ENCODE measurements around the gene RBM38.

Gene RBM38

GRCh38 chr20:57374931-57375651 lies 16.1 kb upstream of the RBM38 start:
- no peak for DNase-seq

GRCh38 chr20:57375652-57376230 lies 15.5 kb upstream of the RBM38 start:
- DNase-seq = no peak

GRCh38 chr20:57377350-57377749 lies 13.8 kb upstream of the RBM38 start:
- no peak for DNase-seq

- no peak for DNase-seq
These were observed 13.1 kb upstream of the RBM38 start for GRCh38 chr20:57378107-57378506.

- no peak for DNase-seq
These were observed 12.4 kb upstream of the RBM38 start for GRCh38 chr20:57378646-57379262.

GRCh38 chr20:57379263-57379647 lies 11.9 kb upstream of the RBM38 start:
- DNase-seq = no peak

GRCh38 chr20:57380081-57380750 lies 11.0 kb upstream of the RBM38 start:
- no peak for DNase-seq

- DNase-seq = peak; percentile 26
These were observed 9.3 kb upstream of the RBM38 start for GRCh38 chr20:57381596-57382503.

- DNase-seq = no peak
These were observed 8.7 kb upstream of the RBM38 start for GRCh38 chr20:57382516-57382915.

- no peak for DNase-seq
These were observed 7.5 kb upstream of the RBM38 start for GRCh38 chr20:57383447-57384347.

GRCh38 chr20:57384486-57384885 lies 6.7 kb upstream of the RBM38 start:
- no peak for DNase-seq

GRCh38 chr20:57384953-57385761 lies 6.0 kb upstream of the RBM38 start:
- no peak for DNase-seq

- no peak for DNase-seq
These were observed 5.3 kb upstream of the RBM38 start for GRCh38 chr20:57385940-57386339.

GRCh38 chr20:57386762-57387161 lies 4.4 kb upstream of the RBM38 start:
- DNase-seq = no peak

GRCh38 chr20:57387463-57387862 lies 3.7 kb upstream of the RBM38 start:
- DNase-seq = no peak

- DNase-seq = no peak
These were observed 3.2 kb upstream of the RBM38 start for GRCh38 chr20:57387945-57388371.

GRCh38 chr20:57388953-57389694 lies 2.1 kb upstream of the RBM38 start:
- no peak for DNase-seq

- no peak for DNase-seq
These were observed 1.2 kb upstream of the RBM38 start for GRCh38 chr20:57389695-57390603.

All from DMS79 (cell line).